ENCODE measurements around the gene CCND1.
A peak's percentile ranks its signal among the peaks of the same experiment; 100 is the strongest.
"Not testable (repeated sequence)": the region's sequence is repeated elsewhere in the genome, so short reads cannot be mapped to it uniquely, and the experiment has no call there.

CCND1 gene

DNA sequence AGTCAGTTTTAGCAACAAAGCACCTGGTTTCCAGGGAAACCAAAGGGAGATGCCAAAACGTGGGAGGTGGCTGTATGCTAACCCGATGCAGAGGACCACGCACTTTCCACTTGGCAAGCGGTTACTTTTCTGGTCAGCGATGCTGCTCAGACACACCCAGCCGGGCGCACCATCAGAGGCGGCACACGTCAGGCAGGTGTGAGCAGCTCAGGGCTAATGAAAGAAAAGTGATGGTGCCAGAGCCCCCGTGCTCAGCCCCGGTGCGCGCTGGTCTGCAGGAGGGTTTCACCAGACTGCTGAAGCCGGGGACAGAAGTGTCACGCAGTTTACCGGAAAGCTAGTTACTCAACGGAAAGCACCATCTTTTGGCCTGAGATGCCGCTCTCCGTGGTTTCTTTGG is 28.5 kb downstream of the CCND1 start:
- no peak for DNase-seq

GRCh38 chr11:69670158-69670845 is 29.3 kb downstream of the CCND1 start:
- peak; percentile 61 to 66 for DNase-seq

- DNase-seq, result no peak
Observed at GRCh38 chr11:69671734-69672465, 30.9 kb downstream of the CCND1 start.

GRCh38 chr11:69674267-69674885 is 33.4 kb downstream of the CCND1 start:
- no peak for DNase-seq

DNA sequence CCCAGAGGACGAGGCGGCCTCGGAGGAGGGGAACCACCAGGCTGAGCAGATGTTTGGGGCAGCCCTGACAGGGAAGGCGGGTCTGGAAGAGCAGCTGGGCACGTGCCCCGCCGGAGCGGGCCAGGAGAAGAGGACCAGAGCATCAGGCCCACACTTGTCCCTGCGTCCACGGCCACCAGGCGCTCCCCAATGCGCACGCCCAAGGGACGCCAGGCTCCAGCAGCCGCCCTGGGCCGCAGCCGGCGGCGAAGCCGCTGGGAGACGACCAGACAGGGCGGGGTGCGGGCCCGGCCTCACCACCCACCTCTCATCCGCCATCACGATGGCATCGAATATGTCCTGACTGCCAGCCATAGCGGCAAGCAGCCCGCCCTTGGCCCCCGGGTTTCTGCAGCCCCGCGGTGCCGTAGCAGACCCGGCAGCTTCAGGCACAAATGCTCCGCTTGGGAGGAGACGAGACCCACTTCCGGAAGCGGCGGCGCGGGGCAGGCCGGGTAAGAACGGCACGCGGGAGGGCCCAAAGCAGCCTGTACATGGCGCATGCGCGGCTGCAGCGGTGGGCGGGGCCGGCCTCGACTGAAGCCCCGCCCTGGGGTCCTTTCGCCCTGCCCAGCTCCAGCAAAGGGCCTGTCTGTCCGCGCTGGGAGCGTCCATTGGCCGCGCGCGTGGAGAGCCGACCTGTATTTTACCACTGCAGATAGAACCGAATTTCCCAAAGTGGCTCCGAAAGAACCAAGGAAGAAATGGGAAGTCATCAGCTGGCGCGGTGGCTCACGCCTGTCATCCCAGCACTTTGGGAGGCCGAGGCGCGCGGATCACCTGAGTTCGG is 34.1 kb downstream of the CCND1 start, which contains the start of gene LTO1:
Gene LTO1, minus strand, starts transcription at position 468 of the 829 bp plus-strand sequence. Its CDS starts 114 bp downstream, at position 354.
- DNase-seq, result peak; percentile 95 to 97

DNA sequence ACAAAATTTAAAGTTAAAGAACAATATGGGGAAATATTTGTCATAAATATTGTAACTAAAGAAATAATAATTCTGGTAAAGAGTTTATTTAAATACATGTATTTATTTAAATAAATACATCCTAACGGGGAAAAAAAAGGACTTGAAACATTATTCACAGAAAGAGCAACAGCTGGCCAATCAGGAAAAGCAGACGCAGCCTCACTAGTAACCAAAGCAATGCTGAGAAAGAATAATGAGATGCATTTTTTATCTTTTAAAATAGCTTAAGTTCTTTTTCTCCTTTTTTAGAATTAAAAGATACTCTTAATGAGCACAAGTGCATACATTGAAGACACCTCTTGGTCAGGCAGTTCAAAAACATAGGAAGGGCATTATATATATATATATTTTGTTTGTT is 36.8 kb downstream of the CCND1 start:
- no peak for DNase-seq

DNA sequence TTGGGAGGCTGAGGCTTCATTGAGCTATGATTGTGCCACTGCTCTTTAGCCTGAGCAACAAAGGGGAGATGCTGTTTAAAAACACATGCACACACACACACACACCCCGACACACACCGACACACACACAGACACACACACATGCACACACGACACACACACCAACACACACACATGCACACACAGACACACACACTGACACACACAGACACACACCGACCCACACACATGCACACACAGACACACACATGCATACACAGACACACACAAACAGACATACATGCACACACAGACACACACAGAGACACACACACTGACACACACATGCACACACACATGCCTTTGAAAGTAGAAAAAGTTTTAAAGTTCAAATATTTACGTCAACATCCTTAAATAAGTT is 39.7 kb downstream of the CCND1 start:
- DNase-seq, result no peak

DNA sequence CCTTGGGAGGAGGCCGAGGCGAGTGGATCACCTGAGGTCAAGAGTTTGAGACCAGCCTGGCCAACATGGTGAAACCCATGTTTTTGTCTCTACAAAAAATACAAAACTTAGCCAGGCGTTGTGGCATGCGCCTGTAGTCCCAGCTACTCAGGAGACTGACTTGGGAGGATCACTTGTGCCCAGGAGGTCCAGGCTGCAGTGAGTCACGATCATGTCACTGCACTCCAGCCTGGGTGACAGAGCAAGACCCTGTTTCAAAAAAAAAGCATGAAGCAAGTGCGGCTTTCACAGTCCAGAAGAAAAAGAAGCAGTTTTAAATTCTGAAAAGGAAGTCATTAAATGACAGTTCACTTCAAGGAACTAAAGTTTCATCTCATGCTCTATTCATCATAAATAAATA is 41.3 kb downstream of the CCND1 start:
- DNase-seq, result no peak

GRCh38 chr11:69682681-69683326 is 41.8 kb downstream of the CCND1 start:
- DNase-seq, result no peak

- DNase-seq, result no peak
Observed at GRCh38 chr11:69683764-69684333, 42.9 kb downstream of the CCND1 start.

GRCh38 chr11:69684651-69685050 is 43.7 kb downstream of the CCND1 start:
- DNase-seq, result no peak

DNA sequence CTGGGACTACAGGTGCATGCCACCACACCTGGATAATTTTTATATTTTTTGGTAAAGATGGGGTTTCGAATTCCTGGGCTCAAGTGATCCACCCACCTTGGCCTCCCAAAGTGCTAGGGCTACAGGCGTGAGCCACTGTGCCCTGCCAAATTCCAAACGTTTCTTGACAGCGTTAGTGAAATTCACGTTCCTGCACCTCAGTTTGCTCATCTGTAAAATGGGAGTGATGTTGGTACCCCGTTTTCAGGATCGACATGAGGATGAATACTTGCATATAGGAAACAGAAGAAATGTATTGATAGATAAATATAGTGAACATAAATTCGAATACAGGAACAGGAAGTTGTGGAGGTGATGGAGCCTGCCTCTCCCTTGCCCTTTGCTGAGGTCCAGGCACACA is 44.4 kb downstream of the CCND1 start:
- no peak for DNase-seq

- DNase-seq, result no peak
Observed at GRCh38 chr11:69686452-69686851, 45.5 kb downstream of the CCND1 start.

DNA sequence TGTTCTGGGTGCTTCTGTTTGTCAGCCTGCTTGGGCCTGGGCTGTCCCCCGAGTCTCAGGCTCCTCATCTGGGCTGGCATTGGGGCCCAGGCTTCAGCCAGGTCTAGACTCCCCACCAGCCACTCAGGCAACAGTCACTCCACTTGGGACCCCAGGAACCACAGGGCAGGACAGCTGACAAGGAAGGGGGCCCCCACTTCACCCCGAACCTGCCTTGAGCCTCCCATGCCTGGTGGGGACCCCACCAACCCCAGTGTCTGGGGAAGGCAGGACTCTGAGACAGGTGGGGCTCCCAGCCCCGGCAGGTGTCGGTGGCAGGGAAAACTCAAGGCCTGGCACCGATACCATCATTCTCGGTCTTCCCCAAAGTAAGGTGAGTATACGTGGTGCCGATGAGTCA is 45.9 kb downstream of the CCND1 start:
- DNase-seq, result no peak

- DNase-seq, result not testable (repeated sequence)
Observed at GRCh38 chr11:69687969-69688771, 47.2 kb downstream of the CCND1 start.

DNA sequence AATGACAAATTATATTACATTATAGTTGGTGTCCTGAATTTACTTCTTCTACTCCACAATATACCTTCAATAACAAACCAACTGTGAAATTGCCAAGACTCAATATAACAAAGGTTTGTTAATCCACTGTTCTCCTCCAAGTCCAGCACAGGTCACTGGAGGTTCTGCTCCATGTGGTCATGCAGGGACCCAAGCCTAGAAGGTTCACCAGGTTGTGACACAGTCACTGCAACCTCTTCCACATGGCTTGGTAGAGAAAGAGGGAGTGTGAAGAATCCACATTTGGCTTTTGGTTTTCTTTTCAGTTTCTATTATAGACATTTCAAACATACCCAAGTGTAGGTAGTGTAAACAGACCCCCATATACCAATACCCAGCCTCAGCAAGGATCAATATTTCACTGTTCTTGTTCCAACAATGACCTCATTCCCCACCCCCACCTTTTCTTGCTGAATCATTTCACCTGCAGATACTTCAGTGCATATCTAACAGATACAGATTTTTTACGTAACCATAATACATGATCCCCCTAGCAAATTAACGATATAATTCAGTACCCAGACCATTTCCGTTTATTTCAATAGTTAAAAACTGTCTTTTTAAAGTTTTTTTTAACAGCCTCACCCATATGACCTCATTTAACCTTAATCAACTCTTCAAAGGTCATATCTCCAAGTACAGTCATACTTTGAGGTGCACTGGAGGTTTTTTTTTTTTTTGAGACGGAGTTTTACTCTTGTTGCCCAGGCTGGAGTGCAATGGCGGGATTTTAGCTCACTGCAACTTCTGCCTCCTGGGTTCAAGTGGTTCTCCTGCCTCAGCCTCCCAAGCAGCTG is 48.7 kb downstream of the CCND1 start:
- DNase-seq, result no peak

- DNase-seq, result no peak
Observed at GRCh38 chr11:69691463-69691862, 50.5 kb downstream of the CCND1 start.

GRCh38 chr11:69692422-69692821 is 51.5 kb downstream of the CCND1 start:
- DNase-seq, result no peak

- no peak for DNase-seq
Observed at GRCh38 chr11:69694781-69695180, 53.8 kb downstream of the CCND1 start.

GRCh38 chr11:69695581-69695980 is 54.6 kb downstream of the CCND1 start:
- no peak for DNase-seq
